Kidney (tissue), 14 donors: Measurements from ENCODE around the gene HAX1. TPM values are rescaled to one million over a fixed set of nuclear protein-coding genes. Genes with fewer than 3 reads are reported as not detected.

ENCODE experiments used
- DNase-seq, 5 donors: peaks; one replicate each; pipeline ENCODE4 v3.0.0-alpha.2; 2013 to 2020
- FAIRE-seq: peaks from 2 replicates; lab custom pipeline; 2012; peaks lifted over from hg19 to GRCh38; lab: Jason Lieb, UNC
- H3K27ac ChIP-seq, 2 donors: one replicate each; pipeline ENCODE4 v1.7.0; 2013; ENCODE audit warnings: low read depth in 2 of 2, low read length in 2 of 2, inconsistent platforms in 1 of 2
- H3K27me3 ChIP-seq: one replicate; pipeline ENCODE4 v1.7.1; 2013; ENCODE audit warnings: low read length, inconsistent platforms; ENCODE audit not compliant: control insufficient read depth, insufficient read depth
- H3K36me3 ChIP-seq, 3 donors: one replicate each; pipeline versions ENCODE4 v1.7.0 to v1.7.1; 2013; ENCODE audit warnings: low read length in 3 of 3, control low read depth in 1 of 3, inconsistent platforms in 1 of 3; ENCODE audit not compliant: insufficient read depth in 3 of 3, control insufficient read depth in 2 of 3
- H3K4me1 ChIP-seq, 3 donors: one replicate each; pipeline versions ENCODE4 v1.7.0 to v1.7.1; 2013; ENCODE audit warnings: low read length in 3 of 3, inconsistent platforms in 1 of 3, low read depth in 1 of 3; ENCODE audit not compliant: control insufficient read depth in 2 of 3, insufficient read depth in 2 of 3
- H3K4me3 ChIP-seq, 3 donors: one replicate each; pipeline versions ENCODE4 v1.7.0 to v1.8.1; 2013; ENCODE audit warnings: low read length in 3 of 3, control low read depth in 1 of 3, inconsistent platforms in 1 of 3
- H3K9ac ChIP-seq, 3 donors: one replicate each; pipeline versions ENCODE4 v1.7.0 to v1.7.1; 2013; ENCODE audit warnings: low read length in 3 of 3, control low read depth in 1 of 3, inconsistent platforms in 1 of 3
- H3K9me3 ChIP-seq, 3 donors: one replicate each; pipeline versions ENCODE4 v1.7.0 to v1.7.1; 2013; ENCODE audit warnings: low read length in 3 of 3, control low read depth in 1 of 3, inconsistent platforms in 1 of 3; ENCODE audit not compliant: control insufficient read depth in 2 of 3, insufficient read depth in 1 of 3
- intact Hi-C: fragments of 100-400 bp; cut with DNase I; formaldehyde crosslinking; loops from one replicate; pipeline ENCODE4 v1.11.1; 2022
- polyA plus RNA-seq: library from polyadenylated mRNA; stranded (reverse); fragments of 350-450 nt; fragmentation: Illumina TruSeq; extraction: RNeasy Lipid Tissue Mini Kit (QIAGEN cat#74804); gene quantifications from one replicate; pipeline ENCODE4 v1.2.3, GENCODE V29; 2014; ENCODE audit warnings: low read depth, low replicate concordance; ENCODE audit not compliant: insufficient read depth
- total RNA-seq: library from RNA; stranded (reverse); fragmentation: NEBNext Ultra II Directional; extraction: Animal tissue kit (Norgen Biotek cat#: 25700); gene quantifications from one replicate; pipeline ENCODE4 v1.2.1, GENCODE V29; 2021
- TF ChIP-seq, protein P1 (sequence below): IDR thresholded peaks from 3 replicates; pipeline ENCODE4 v1.5.1; 2012; ENCODE audit warnings: mild to moderate bottlenecking, moderate library complexity, borderline replicate concordance; ENCODE audit not compliant: insufficient read depth; ENCODE audit errors: extremely low read depth
- donor health status: control.
- donor health status: control.
- donor health status: control.
- donor health status: control.
- donor health status: control.
- donor health status: DM: yes; HTN: yes; CAD: no.
- donor health status: Normal renal cell carcinoma (clear cell type).

The HAX1 gene
- total and polyA plus RNA-seq, 2 donors from 2014 or later: 74.8 to 153 TPM

- peaks cover 11 to 81% (median 74%) of the 10 kb centered on the region in 3 donors for H3K36me3 ChIP-seq
- intact Hi-C loops: no loop called here
- H3K9ac ChIP-seq: no peak overlapping the region
- H3K9me3 ChIP-seq: no peaks in the 10 kb centered on the region
- no peak overlapping the region for H3K27ac ChIP-seq
- H3K4me3 ChIP-seq: no peak overlapping the region
- FAIRE-seq (no peak), DNase-seq (no peak)
- TF ChIP-seq, protein P1, sequence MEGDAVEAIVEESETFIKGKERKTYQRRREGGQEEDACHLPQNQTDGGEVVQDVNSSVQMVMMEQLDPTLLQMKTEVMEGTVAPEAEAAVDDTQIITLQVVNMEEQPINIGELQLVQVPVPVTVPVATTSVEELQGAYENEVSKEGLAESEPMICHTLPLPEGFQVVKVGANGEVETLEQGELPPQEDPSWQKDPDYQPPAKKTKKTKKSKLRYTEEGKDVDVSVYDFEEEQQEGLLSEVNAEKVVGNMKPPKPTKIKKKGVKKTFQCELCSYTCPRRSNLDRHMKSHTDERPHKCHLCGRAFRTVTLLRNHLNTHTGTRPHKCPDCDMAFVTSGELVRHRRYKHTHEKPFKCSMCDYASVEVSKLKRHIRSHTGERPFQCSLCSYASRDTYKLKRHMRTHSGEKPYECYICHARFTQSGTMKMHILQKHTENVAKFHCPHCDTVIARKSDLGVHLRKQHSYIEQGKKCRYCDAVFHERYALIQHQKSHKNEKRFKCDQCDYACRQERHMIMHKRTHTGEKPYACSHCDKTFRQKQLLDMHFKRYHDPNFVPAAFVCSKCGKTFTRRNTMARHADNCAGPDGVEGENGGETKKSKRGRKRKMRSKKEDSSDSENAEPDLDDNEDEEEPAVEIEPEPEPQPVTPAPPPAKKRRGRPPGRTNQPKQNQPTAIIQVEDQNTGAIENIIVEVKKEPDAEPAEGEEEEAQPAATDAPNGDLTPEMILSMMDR: no peak
- no peaks in the 10 kb centered on the region for H3K27me3 ChIP-seq
- H3K4me1 ChIP-seq: no peaks in the 10 kb centered on the region
Observed at GRCh38 chr1:154256686-154257085, 15.7 kb upstream of the HAX1 start.

DNA sequence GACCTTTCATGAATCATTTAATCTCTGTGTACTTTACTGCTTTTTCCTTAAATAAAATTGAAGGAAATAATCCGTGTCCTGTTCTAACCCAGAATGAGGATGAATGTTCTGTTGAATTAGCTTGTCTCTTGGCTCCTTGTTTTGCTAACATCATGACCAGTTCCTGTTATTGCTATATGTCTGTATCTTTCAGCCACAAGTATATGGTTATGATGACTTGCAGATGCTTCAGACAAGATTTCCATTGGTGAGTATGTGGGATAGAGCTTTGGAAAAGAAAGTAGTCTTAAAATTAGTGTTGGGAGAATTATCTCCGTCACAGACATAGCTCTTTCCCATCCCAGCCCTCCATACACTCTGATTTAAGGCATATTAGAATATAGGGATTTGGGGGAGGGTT is 13.6 kb upstream of the HAX1 start:
- no peaks in the 10 kb centered on the region for H3K27me3 ChIP-seq
- H3K9me3 ChIP-seq: no peaks in the 10 kb centered on the region
- H3K4me3 ChIP-seq: no peak overlapping the region
- TF ChIP-seq, protein P1: no peak
- H3K4me1 ChIP-seq: no peaks in the 10 kb centered on the region
- H3K27ac ChIP-seq: no peak overlapping the region
- peaks cover 14 to 97% (median 80%) of the 10 kb centered on the region in 3 donors for H3K36me3 ChIP-seq
- H3K9ac ChIP-seq: no peak overlapping the region
- DNase-seq (no peak), FAIRE-seq (no peak)
- intact Hi-C loops: no loop called here

GRCh38 chr1:154260127-154260526 is 12.3 kb upstream of the HAX1 start:
- H3K4me3 ChIP-seq: no peak overlapping the region
- H3K36me3 ChIP-seq: peaks cover 13 to 91% (median 76%) of the 10 kb centered on the region in 3 donors
- H3K27ac ChIP-seq: no peak overlapping the region
- H3K27me3 ChIP-seq: no peaks in the 10 kb centered on the region
- FAIRE-seq (no peak), DNase-seq (no peak)
- no peak overlapping the region for H3K9ac ChIP-seq
- H3K4me1 ChIP-seq: no peaks in the 10 kb centered on the region
- TF ChIP-seq, protein P1: no peak
- intact Hi-C loops: no loop called here
- no peaks in the 10 kb centered on the region for H3K9me3 ChIP-seq
